Activated T-helper 1 cell treated with anti-CD3 and anti-CD28 coated beads, Interleukin-12 subunit alpha, Interleukin-12 subunit beta, Interleukin-2, Interleukin-4 antibody, amounts not matched to agents 30 ng/mL and 10 ng/mL and 1 ng/mL, durations not matched to agents 14 hours and 24 hours and 36 hours (primary cell): Measurements from ENCODE around the gene LGR4. TPM values are rescaled to one million over a fixed set of nuclear protein-coding genes. Genes with fewer than 3 reads are reported as not detected.

Experiments
- DNase-seq: peaks from one replicate; pipeline ENCODE4 v3.0.0; 2021; ENCODE audit warnings: low spot score
- H3K27ac Mint-ChIP-seq: one replicate; pipeline ENCODE4 v1.8.0; 2021; ENCODE audit warnings: mild to moderate bottlenecking, mixed read lengths
- H3K27me3 Mint-ChIP-seq: one replicate; pipeline ENCODE4 v1.8.0; 2022; ENCODE audit warnings: mild to moderate bottlenecking, moderate library complexity, mixed read lengths; ENCODE audit not compliant: insufficient read depth
- H3K36me3 Mint-ChIP-seq: one replicate; pipeline ENCODE4 v1.8.0; 2021; ENCODE audit warnings: low read depth, mixed read lengths
- H3K4me1 Mint-ChIP-seq: one replicate; pipeline ENCODE4 v1.8.0; 2021; ENCODE audit warnings: low read depth, mixed read lengths
- H3K4me3 Mint-ChIP-seq: one replicate; pipeline ENCODE4 v1.8.0; 2021; ENCODE audit warnings: mild to moderate bottlenecking, moderate library complexity, mixed read lengths
- H3K9me3 Mint-ChIP-seq: one replicate; pipeline ENCODE4 v1.8.0; 2021; ENCODE audit warnings: mixed read lengths
- intact Hi-C: fragments of 100-400 bp; cut with micrococcal nuclease; formaldehyde crosslinking; loops from one replicate; pipeline ENCODE4 v1.15.1; 2024
- total RNA-seq: library from RNA; stranded (reverse); gene quantifications from 2 replicates; pipeline ENCODE4 v1.2.3, GENCODE V29; 2022

LGR4 gene
- total RNA-seq, 1 donor from 2014 or later: not detected

DNA sequence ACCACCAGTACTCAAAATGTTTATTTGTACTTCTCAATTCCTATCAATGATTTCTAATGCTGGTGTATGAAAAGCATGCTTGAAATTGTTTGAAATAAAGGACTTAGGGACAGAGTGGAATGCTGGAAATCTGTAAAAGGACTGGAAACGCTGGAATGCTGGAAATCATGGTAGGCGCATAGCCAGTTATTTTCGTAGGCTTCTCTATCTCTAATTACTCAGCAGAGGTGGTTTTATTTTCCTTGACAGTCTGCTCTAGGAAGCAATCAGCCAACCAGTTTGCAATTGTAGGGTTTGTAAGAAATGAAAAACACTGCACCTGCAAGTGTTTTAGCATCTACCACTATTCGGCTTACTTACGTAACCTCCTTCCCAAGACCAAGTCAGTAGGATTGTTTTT is 33.2 kb upstream of the LGR4 start:
- Mint-ChIP-seq H3K27ac (peak overlapping the region; percentile 100), H3K4me3 (peak overlapping the region; percentile 100), H3K4me1 (peaks cover 45% of the 10 kb centered on the region), H3K9me3 (no peaks in the 10 kb centered on the region), H3K27me3 (no peaks in the 10 kb centered on the region), H3K36me3 (peaks cover 15% of the 10 kb centered on the region)
- no peak for DNase-seq
- intact Hi-C loops: loop anchor here (1.0 to 2.0 kb wide), 4 partner anchors 8 to 186 kb away; partner anchors contain the start of genes CCDC34 and LGR4

DNA sequence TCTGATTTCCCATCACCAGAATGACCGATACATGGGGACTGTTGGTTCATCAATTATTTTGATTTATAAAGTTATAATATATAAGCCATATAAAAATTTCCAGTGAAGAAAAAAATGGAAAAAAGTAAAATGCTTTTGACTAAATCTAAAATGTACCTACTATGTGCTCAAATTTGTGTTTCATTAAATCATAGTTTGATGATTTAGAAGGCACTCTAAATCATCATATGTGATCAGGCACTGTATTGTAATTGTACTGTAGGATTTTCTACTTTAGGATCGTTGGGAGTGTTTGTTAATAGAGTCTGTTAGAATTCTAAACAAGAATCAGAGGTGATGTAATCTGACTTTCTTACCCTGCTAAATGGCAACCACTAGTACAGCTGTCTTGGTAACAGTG is 31.6 kb upstream of the LGR4 start:
- intact Hi-C loops: no loop called here
- no peaks in the 10 kb centered on the region for H3K9me3 Mint-ChIP-seq
- peaks cover 18% of the 10 kb centered on the region for H3K36me3 Mint-ChIP-seq
- DNase-seq: no peak
- peak overlapping the region; percentile 100 for H3K4me3 Mint-ChIP-seq
- H3K4me1 Mint-ChIP-seq: peaks cover 48% of the 10 kb centered on the region
- no peaks in the 10 kb centered on the region for H3K27me3 Mint-ChIP-seq
- H3K27ac Mint-ChIP-seq: no peak overlapping the region

DNA sequence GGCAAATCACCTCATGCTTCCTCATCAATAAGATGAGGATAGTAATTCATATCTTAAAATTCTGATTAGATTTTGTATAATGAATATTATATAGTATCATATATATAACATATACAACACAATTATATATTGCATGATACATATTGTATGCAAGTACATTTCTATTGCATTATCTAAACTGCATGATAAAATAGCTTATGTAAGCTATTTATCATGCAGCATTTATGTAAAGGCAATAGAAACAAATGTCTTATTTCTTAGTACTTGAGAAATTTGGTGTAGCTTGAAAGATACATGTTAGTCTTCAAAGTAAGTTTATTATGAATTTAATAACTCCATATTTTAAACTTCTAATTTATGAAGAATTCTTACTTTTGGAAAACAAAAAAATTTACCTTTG is 28.5 kb upstream of the LGR4 start:
- DNase-seq: no peak
- H3K4me1 Mint-ChIP-seq: peaks cover 33% of the 10 kb centered on the region
- peaks cover 23% of the 10 kb centered on the region for H3K36me3 Mint-ChIP-seq
- intact Hi-C loops: no loop called here
- no peak overlapping the region for H3K27ac Mint-ChIP-seq
- no peak overlapping the region for H3K4me3 Mint-ChIP-seq
- H3K9me3 Mint-ChIP-seq: no peaks in the 10 kb centered on the region
- H3K27me3 Mint-ChIP-seq: no peaks in the 10 kb centered on the region

DNA sequence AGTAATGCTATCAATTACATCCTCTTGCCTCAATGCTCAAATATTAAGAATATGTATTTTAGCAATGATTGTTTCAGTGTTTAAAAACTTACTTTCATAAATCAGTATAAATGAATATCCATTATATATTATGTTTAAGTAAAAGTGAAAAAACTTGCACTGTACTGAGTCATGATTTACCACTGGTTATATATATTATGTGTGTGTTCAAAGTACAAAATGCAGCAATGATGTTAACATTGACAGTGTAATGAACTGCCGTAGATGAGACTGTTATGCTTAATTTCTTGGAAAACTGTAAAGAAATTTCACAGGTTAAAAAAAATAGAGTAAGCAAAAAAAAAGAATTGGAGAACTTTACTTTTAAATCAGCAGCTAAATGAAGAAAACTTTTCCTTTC is 25.3 kb upstream of the LGR4 start:
- peaks cover 19% of the 10 kb centered on the region for H3K4me1 Mint-ChIP-seq
- H3K4me3 Mint-ChIP-seq: no peak overlapping the region
- intact Hi-C loops: loop anchor here (1.0 kb wide), 1 partner anchor 8 kb away; the partner anchor contains the start of gene LIN7C
- H3K27me3 Mint-ChIP-seq: no peaks in the 10 kb centered on the region
- peaks cover 19% of the 10 kb centered on the region for H3K36me3 Mint-ChIP-seq
- DNase-seq: no peak
- H3K9me3 Mint-ChIP-seq: no peaks in the 10 kb centered on the region
- H3K27ac Mint-ChIP-seq: no peak overlapping the region

DNA sequence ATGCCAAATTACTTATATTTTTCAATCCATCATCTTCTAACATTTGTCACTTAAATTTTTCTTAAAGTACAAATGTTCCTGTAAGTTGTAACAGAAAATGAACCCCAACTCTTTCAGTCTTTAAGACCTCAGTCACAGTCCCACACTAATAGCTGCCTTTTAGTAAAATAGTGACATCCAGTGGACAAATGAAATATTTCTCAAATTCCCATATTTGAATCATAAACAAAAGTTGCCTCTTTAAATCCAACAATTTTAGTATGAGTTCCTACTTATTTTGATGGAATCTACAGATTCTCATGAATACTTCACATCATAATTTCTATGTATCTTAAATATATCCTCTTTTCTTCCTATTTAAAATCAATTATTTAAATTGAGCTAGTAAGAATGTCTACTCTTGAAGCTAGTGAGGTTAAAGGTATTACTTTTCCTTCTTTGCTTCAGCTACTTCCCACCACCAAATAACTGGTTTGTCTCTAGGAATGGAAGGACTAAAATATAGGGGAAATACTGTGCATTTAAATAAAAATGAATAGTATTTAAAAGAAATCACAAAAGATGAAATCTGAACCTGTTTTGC is 24.8 kb upstream of the LGR4 start:
- Mint-ChIP-seq H3K4me1 (peaks cover 16% of the 10 kb centered on the region), H3K27me3 (no peaks in the 10 kb centered on the region), H3K27ac (no peak overlapping the region), H3K9me3 (no peaks in the 10 kb centered on the region), H3K36me3 (peaks cover 17% of the 10 kb centered on the region), H3K4me3 (no peak overlapping the region)
- DNase-seq: no peak
- intact Hi-C loops: loop anchor here (1.0 kb wide), 1 partner anchor 9 kb away; the partner anchor contains the start of gene LIN7C

DNA sequence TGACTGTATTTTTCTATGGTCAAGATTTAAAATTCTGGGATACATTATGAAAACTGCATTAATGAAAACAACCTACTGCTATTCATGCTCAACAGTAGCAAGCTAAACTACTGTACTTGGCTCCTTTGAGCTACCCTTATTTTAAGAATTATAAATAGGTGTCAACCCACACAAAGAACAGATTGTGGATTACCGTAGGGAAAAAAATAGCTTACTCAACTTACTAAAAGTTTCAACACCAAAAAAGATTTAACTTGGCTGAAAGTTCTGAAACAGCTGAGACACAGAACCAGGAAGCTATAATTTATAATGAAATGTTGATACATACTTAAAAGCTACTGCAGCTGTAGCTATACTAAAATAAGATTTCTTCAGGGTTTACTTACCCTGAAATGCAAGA is 23.9 kb upstream of the LGR4 start:
- Mint-ChIP-seq H3K36me3 (peaks cover 16% of the 10 kb centered on the region), H3K4me1 (peaks cover 7% of the 10 kb centered on the region), H3K27me3 (no peaks in the 10 kb centered on the region), H3K27ac (no peak overlapping the region), H3K9me3 (no peaks in the 10 kb centered on the region), H3K4me3 (no peak overlapping the region)
- DNase-seq: no peak
- intact Hi-C loops: no loop called here

DNA sequence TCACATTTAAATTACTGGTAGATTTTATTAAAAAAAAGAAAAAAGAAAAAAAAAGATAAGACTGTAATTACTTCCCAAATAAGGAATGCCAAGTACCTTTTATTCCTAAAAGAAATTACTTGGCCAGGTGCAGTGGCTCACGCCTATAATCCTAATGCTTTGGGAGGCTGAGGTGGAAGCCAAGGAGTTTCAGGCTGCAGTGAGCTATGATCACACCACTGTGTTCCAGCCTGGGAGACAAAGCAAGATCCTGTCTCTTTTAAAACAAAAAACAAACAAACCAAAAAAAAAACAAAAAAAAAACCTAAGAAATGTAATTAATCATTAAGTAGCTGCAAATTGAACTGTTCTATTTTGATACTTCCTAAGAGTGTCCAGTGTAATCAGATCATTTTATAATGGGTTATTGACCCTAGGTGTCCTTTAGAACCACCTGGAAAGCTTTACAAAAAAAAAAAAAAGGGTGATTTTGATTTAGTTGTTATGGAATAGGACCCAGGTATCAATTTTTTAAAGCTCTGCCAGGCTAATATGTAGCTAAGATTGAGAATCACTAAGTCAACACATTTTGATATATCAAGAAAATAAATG is 23.2 kb upstream of the LGR4 start:
- DNase-seq: no peak
- peaks cover 7% of the 10 kb centered on the region for H3K4me1 Mint-ChIP-seq
- H3K27ac Mint-ChIP-seq: no peak overlapping the region
- no peaks in the 10 kb centered on the region for H3K9me3 Mint-ChIP-seq
- intact Hi-C loops: no loop called here
- H3K36me3 Mint-ChIP-seq: peaks cover 19% of the 10 kb centered on the region
- H3K4me3 Mint-ChIP-seq: no peak overlapping the region
- H3K27me3 Mint-ChIP-seq: no peaks in the 10 kb centered on the region

DNA sequence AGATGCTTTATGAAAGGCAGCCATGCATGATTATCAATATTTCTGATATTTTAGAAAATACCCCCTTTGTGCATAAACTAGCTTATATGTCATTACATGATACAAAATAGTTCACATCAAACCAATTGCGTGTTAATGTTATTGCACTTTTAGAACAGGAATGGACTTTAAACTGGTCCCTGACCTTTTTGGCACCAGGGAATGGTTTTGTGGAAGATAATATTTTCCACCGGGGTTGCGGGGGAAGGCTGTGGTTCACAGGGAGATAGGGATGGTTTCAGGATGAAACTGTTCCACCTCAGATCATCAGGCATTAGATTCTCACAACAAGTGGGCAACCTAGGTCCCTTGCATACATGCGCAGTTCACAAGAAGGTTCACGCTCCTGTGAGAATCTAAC is 16.5 kb upstream of the LGR4 start:
- H3K4me1 Mint-ChIP-seq: no peaks in the 10 kb centered on the region
- H3K9me3 Mint-ChIP-seq: no peaks in the 10 kb centered on the region
- no peak for DNase-seq
- H3K4me3 Mint-ChIP-seq: no peak overlapping the region
- no peak overlapping the region for H3K27ac Mint-ChIP-seq
- peaks cover 8% of the 10 kb centered on the region for H3K36me3 Mint-ChIP-seq
- intact Hi-C loops: loop anchor here (5.0 to 10.0 kb wide), 3 partner anchors 192 to 1192 kb away; no protein-coding TSS in a partner anchor
- H3K27me3 Mint-ChIP-seq: no peaks in the 10 kb centered on the region

DNA sequence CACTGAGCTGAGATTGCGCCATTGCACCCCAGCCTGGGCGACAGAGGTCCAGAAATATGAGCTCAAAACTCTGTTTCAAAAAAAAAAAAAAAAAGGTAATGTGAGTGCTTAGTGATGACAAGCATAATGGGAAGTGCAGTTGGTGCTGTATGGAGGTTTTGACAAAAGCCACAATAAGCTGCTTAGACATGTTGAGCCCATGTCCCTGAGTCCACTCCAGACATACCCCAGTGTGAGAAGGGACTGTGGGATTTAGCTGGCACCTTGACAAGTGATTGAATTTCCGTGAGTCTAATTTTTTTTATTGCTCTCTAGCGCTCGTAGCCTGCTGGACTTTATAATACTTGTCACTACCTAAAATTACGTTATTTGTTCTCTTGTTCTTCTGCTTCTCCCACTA is 15.1 kb upstream of the LGR4 start:
- Mint-ChIP-seq H3K27ac (no peak overlapping the region), H3K27me3 (no peaks in the 10 kb centered on the region), H3K9me3 (no peaks in the 10 kb centered on the region), H3K36me3 (peaks cover 8% of the 10 kb centered on the region), H3K4me1 (no peaks in the 10 kb centered on the region), H3K4me3 (no peak overlapping the region)
- intact Hi-C loops: loop anchor here (5.0 to 10.0 kb wide), 3 partner anchors 190 to 1190 kb away; no protein-coding TSS in a partner anchor
- DNase-seq: no peak

DNA sequence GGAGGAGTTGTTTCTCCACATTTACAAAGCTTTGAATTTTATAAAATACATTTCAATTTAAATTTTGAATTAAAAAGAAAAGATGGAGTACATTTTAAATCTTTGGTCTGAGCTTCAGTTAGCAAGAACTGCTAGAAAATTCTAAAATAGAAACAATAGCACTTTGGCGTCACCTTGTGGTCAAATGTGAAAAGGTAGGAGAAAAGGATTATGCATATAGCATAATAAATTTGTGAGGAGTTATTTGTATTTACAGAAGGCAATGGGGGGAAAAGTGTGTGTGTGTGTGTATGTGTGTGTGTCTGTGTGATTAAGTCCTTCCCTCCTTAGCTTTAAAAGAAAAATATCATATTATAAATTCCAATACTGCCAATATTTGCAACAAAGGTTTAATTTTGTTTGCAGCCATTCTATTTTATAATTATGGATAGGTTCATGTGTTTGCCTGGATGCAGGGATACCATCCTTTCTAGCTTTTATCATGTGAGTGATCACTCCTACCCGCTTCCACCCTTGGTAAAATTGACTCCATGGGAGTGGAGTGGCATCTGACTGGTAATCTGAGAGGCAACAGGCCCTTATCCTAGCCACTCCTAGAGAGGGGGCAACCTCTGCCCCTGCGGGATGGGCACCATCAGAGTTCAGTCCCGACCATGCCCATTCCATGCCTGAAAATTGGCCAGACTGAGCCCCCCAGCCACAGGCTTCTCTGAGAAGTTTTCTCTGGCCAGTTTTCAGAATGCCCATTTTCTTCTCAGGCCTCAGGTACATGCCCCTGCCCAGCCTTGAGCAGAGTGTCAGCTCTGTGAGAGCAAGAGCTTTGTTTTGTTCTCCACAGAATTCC is 13.6 kb upstream of the LGR4 start:
- intact Hi-C loops: loop anchor here (1.0 to 10.0 kb wide), 4 partner anchors 189 to 1189 kb away; no protein-coding TSS in a partner anchor
- peaks cover 4% of the 10 kb centered on the region for H3K36me3 Mint-ChIP-seq
- no peaks in the 10 kb centered on the region for H3K9me3 Mint-ChIP-seq
- H3K4me3 Mint-ChIP-seq: no peak overlapping the region
- no peak for DNase-seq
- no peaks in the 10 kb centered on the region for H3K27me3 Mint-ChIP-seq
- no peaks in the 10 kb centered on the region for H3K4me1 Mint-ChIP-seq
- no peak overlapping the region for H3K27ac Mint-ChIP-seq

DNA sequence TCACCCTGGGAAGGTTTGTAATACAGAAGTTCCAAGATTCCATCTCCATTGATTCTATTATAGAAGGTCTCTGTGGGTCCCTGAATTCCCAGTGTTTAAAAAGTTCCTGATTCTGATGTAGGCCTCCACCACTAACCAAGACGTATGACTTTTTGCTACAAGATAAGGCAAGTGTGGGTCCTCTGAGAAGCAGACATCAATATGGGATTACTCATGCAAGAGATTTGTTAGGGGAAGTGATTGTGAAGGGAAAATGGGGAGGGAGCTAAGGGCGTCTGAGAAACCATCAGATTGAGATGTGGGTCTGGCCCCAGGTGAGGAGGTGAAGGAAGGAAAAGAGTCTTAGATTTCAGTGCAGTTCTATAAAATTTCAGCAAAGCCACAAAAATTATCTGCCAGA is 10.2 kb upstream of the LGR4 start:
- H3K4me1 Mint-ChIP-seq: no peaks in the 10 kb centered on the region
- intact Hi-C loops: loop anchor here (10.0 kb wide), 1 partner anchor 958 kb away; no protein-coding TSS in a partner anchor
- H3K27me3 Mint-ChIP-seq: no peaks in the 10 kb centered on the region
- no peaks in the 10 kb centered on the region for H3K9me3 Mint-ChIP-seq
- no peaks in the 10 kb centered on the region for H3K36me3 Mint-ChIP-seq
- no peak overlapping the region for H3K27ac Mint-ChIP-seq
- no peak for DNase-seq
- H3K4me3 Mint-ChIP-seq: no peak overlapping the region

DNA sequence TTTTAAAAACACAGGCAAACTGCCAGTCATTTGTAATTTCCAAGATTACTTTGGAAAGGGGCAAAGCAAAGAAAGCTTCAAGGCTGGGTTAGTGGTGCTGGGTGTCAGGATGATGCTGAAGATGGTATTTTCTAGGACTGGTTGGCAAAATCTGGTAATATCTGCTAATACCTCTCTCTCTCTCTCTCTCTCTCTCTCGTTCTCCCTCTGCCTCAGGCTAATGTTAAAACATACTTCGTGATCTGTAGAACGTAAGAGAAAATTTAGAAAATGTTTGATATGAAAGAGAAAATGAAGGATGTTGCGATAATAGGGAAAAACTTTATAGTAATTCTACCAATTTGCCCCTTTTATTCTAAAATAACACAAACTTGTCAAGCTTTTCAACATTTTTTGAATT is 9.4 kb upstream of the LGR4 start:
- H3K27ac Mint-ChIP-seq: no peak overlapping the region
- H3K9me3 Mint-ChIP-seq: no peaks in the 10 kb centered on the region
- intact Hi-C loops: loop anchor here (10.0 kb wide), 1 partner anchor 957 kb away; no protein-coding TSS in a partner anchor
- no peaks in the 10 kb centered on the region for H3K36me3 Mint-ChIP-seq
- no peak overlapping the region for H3K4me3 Mint-ChIP-seq
- H3K27me3 Mint-ChIP-seq: no peaks in the 10 kb centered on the region
- DNase-seq: no peak
- H3K4me1 Mint-ChIP-seq: no peaks in the 10 kb centered on the region

DNA sequence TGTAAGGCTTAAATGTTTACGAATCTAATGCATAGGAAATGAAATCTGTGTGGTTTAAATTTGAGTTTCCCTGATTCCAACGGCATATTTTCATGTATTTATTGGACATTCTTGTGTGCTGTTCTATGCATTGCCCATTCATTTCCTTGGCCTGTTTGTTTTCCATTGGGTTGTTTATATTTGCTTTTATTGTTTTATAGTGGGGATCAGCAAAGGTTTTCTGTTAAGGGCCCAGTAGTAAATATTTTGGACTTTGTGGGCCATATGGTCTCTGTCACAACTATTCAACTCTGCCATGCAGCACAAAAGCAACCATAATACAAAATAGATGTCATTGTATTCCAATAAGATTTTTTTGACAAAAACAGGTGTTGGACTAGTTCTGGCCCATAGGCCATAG is 5.2 kb upstream of the LGR4 start:
- H3K27me3 Mint-ChIP-seq: peaks cover 17% of the 10 kb centered on the region
- no peak overlapping the region for H3K4me3 Mint-ChIP-seq
- no peaks in the 10 kb centered on the region for H3K36me3 Mint-ChIP-seq
- H3K9me3 Mint-ChIP-seq: no peaks in the 10 kb centered on the region
- H3K27ac Mint-ChIP-seq: no peak overlapping the region
- DNase-seq: no peak
- H3K4me1 Mint-ChIP-seq: peaks cover 1% of the 10 kb centered on the region
- intact Hi-C loops: no loop called here
